PFSK-1 (cell line): ENCODE results near the gene CTNNA3.

Experiments used
- POLR2AphosphoS5 ChIP-seq: IDR thresholded peaks from 2 replicates; pipeline ENCODE4 v1.6.1; 2012; ENCODE audit warnings: low read depth, mild to moderate bottlenecking, control low read depth, low read length, moderate library complexity
- SIN3A ChIP-seq: IDR thresholded peaks from 2 replicates; pipeline ENCODE4 v1.6.1; 2012; ENCODE audit warnings: mild to moderate bottlenecking, low read length, moderate library complexity, borderline replicate concordance; ENCODE audit not compliant: insufficient read depth

GRCh38 chr10:66244953-66245352 lies 1451.0 kb downstream of the CTNNA3 start:
- TF ChIP-seq SIN3A (no peak), POLR2AphosphoS5 (no peak)
